HG03342 (cell line): ENCODE results near the gene ZMIZ1.
A peak's percentile ranks its signal among the peaks of the same experiment; 100 is the strongest.

Experiments
- ATAC-seq: cut with Tn5 transposase; IDR thresholded peaks from one replicate; pipeline ENCODE4 v1.9.1; 2021; ENCODE audit warnings: mild to moderate bottlenecking, moderate library complexity; ENCODE audit not compliant: unreplicated experiment

Gene ZMIZ1

DNA sequence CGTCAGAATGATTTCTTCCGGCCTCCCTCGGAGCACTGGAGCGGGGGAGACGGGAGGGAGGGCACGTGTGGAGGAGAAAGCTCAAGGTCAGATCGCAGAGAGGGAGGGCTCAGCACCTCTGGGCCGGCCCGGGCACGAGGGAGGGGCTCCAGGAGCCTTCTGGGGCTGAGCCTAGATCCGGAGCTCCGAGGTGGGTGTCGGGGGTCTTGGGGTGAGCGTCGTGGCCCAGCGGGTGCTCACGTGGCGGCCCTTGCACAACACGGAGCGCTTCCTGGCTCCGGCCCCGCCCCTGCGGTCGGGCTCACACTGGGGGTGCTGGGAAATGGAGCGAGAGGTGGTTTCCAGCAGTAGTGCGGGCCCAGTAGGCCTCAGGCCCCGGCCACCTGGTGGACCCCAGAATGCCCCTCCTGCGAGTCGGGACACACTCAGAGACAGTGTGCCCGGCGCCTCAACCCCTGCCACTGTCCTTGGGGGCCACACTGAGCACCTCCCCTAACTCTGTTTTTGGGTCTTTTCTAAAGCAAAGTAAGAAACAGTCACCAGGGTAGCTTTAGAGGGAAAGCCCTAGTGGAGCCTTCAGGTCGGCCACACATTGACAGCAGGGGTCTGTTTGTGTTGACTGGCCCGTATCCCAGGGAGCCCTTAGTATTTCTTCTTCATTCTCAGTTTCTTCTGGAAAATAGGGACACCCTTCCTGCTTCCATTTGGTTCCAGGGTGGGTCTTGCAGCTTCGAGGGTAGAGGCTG, 279.3 kb downstream of the ZMIZ1 start:
- ATAC-seq, result peak; percentile 56

DNA sequence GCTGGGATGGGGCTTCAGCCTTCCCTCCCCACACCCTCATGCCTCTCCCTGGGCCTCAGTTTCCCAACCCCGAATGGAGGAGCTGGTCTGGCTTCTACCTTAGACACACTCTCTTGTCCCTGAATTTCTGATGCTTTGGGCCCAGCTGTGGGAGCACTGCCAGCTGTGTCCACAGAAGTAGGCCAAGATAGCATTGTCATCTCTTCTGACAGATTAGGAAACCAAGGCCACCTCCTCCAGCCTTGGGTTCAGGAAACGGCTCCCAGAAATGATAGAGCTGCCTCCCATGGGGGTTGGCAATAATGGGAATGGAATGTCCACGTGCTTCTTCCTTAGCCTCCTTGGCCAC, 279.8 kb downstream of the ZMIZ1 start:
- ATAC-seq, result no peak

- ATAC-seq, result no peak
Observed at GRCh38 chr10:79349072-79349491, 280.3 kb downstream of the ZMIZ1 start.

DNA sequence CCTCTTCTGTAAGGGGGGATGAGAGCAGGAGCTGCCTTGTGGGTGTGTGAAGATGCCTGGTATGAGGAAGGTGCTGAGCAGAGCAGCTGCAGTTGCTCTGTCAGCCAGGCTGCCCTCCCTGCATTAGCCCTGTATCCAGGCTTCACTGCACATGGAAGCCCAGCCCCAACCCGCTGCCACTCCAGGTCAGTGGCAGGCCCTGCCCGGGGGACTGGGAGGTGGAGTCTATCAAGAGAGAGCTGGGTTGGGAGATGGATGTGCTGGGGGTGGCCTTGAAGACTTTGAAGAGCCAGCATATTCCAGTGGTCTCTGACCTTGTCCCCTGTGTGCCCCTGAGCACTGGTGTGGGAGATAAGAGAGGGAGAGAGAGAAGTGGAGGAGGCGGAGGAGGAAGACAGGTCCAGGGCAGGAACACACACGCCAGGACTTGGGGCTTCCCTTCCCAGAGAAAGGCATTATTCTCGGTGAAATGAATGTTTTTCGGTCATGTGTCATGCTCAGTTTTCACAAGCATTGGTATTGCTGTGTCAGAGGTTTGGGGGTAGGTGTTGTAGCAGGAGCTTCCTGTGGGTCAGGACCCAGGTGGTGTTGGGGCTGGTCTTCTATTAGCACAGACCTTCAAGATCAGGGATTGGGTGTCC, 281.1 kb downstream of the ZMIZ1 start:
- no peak for ATAC-seq

GRCh38 chr10:79350407-79351154, 281.8 kb downstream of the ZMIZ1 start:
- ATAC-seq, result no peak

GRCh38 chr10:79351332-79351731, 282.6 kb downstream of the ZMIZ1 start:
- no peak for ATAC-seq

DNA sequence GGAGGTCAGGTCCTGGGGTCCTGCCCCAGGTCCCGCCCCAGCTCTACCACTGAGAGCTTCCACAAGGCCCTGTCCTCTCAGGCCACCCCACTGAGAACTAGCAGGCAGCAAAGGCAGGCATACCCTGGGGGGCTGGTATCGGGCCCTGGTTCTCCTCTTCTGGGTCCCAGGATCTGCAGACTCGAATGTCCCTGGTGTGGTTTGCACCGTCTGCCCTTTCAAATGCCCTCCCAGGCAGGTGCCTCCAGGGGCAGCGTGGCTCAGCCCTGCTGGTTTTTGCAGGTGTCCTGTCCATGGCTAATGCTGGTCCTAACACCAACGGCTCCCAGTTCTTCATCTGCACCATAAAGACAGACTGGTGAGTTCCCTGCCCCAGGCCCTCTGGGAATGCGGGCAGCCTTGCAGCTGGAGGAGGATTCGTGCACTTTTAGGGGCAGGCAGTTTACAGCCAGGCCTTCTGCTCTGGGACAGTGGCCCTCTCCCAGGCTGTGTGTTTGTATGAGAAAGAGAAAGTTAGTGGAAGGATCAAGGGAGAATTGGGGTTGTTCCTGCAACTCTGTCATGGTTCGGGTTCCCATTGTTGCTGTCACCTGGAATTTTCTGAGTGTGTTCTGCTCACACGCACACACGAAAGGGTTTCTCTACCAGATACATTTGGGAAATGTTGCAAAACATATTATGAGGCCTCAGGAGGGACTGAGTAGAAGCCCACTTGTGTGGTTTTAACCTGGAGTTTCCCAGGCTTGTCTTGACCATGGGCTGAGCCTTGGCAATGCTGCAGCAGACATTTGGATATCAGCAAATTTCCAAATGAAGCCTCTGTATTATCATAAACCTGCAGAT, 283.5 kb downstream of the ZMIZ1 start:
- ATAC-seq, result no peak

DNA sequence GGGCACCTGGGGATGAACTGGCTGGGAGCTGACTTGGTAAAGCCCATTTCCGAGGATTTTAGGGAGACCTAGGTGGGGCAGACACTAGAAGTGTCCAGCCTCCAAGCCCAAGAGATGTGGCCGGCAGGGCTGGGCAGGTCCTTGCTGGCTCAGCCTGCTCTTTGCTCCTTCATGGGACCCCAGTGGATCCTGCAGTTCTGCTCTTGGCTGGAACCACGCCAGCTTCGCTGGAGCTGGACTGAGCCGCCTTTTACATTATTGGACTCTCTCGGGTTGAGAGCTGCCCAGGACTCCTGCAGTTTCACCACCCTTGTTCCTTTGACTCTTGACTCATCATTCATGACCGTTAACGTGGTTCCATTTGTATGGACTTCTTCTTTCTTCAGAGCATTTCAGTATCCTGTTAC, 284.2 kb downstream of the ZMIZ1 start:
- no peak for ATAC-seq

DNA sequence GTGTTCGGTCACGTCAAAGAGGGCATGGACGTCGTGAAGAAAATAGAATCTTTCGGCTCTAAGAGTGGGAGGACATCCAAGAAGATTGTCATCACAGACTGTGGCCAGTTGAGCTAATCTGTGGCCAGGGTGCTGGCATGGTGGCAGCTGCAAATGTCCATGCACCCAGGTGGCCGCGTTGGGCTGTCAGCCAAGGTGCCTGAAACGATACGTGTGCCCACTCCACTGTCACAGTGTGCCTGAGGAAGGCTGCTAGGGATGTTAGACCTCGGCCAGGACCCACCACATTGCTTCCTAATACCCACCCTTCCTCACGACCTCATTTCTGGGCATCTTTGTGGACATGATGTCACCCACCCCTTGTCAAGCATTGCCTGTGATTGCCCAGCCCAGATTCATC, 285.0 kb downstream of the ZMIZ1 start:
- ATAC-seq, result no peak

- no peak for ATAC-seq
Observed at GRCh38 chr10:79354141-79354540, 285.4 kb downstream of the ZMIZ1 start.

GRCh38 chr10:79354615-79355014, 285.8 kb downstream of the ZMIZ1 start:
- ATAC-seq, result no peak

DNA sequence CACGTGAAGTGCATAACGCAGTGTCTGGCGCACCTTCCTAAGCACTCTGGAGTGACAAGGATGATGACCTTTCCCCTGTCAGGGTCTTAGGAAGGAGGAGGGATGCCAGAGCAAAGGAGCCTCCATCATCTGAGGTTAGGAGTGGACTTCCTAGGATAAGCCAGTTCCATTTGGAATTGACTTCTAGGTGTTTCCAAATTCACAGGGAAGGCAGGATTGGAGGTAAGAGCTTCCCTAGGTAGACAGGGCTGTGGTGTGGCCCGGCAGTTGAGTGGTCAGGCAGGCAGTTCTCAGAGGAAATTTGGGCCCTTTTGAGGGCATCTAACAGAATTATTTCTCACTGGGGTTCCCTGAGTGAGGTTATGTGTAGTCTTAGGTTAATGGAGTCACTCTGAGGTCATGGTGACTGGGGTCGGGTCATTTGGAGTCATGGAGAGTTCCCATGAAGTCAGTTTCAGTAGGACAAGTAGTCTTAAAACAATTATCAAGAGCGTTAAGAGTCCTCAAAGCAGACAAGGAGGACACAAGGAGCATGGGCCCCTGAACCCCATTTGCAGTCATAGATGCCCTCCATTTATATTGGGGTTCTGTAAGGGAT, 286.8 kb downstream of the ZMIZ1 start:
- no peak for ATAC-seq

DNA sequence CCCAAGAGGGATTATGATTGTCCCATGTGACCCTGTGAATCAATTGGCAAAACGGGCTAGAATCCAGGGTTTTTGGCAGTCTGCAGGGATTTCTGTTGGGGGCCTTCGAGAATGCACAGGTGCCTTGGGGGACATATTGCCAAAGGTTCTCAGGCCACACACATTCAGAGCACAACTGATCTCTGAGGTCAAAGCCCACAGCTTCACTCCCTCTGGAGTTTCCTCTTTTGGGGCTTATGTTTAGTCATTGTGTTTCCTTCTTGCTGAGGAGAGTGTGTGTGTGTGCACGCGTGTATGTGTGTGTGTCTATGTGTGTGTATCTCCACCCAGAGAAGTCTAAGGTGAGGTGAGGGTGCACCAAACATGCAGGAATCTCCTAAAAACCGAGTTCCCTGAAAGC, 287.3 kb downstream of the ZMIZ1 start:
- no peak for ATAC-seq

DNA sequence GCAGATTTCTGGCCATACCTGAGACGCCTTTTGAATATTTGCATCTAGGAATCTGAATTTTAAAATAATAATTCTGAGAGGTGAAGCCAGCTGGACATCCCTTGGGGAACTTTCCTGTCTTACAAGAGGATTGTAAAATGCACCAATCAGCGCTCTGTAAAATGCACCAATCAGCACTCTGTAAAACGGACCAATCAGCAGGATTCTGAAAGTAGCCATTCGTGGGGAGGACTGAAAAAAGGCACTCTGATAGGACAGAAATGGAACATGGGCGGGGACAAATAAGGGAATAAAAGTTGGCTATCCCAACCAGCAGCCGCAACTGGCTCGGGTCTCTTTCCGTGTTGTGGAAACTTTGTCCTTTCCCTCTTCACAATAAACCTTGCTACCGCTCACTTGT, 288.4 kb downstream of the ZMIZ1 start:
- ATAC-seq, result no peak

GRCh38 chr10:79358811-79359210, 290.0 kb downstream of the ZMIZ1 start:
- no peak for ATAC-seq

DNA sequence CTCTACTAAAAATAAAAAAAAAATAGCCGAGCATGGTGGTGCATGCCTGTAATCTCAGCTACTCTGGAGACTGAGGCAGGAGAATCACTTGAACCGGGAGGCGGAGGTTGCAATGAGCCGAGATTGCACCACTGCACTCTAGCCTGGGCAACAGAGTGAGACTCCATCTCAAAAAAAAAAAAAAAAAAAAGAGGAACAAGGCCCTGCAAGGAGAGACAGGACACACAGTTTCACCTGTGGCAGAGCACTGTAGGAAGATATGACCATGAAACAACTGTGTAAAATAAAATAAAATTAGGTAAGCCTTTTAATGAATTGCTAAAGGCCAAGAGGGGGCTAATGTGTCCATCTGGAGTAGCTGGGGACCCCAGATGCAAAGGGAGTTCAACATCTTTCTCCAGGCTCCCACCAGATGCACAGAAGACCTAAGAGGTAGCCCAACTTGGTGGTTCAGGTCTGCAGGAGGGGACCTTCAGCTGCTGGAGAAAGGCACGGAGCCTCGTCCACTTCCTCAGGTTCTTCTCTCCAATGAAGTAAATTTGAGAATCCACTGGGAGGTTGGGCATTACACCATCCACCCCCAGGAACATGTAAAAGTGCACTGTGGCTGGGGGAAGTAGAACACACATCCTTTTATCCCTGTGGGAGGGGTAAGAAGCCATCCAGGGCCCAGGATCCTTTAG, 291.2 kb downstream of the ZMIZ1 start:
- no peak for ATAC-seq

- ATAC-seq, result no peak
Observed at GRCh38 chr10:79360499-79361342, 292.0 kb downstream of the ZMIZ1 start.

GRCh38 chr10:79361726-79362397, 293.1 kb downstream of the ZMIZ1 start:
- ATAC-seq, result no peak
